Stimulated activated CD8-positive, alpha-beta memory T cell treated with anti-CD3 and anti-CD28 coated beads, Interleukin-4, amount 100 ng/mL, for 4 hours (primary cell): ENCODE measurements around the gene EFNA5.
"Not testable (repeated sequence)": the region's sequence is repeated elsewhere in the genome, so short reads cannot be mapped to it uniquely, and the experiment has no call there.

ENCODE experiments used
- DNase-seq, 2 donors: peaks; one replicate each; pipeline ENCODE4 v3.0.0-alpha.2; 2020; ENCODE audit warnings: low read depth in 2 of 2, low spot score in 1 of 2

EFNA5 gene

DNA sequence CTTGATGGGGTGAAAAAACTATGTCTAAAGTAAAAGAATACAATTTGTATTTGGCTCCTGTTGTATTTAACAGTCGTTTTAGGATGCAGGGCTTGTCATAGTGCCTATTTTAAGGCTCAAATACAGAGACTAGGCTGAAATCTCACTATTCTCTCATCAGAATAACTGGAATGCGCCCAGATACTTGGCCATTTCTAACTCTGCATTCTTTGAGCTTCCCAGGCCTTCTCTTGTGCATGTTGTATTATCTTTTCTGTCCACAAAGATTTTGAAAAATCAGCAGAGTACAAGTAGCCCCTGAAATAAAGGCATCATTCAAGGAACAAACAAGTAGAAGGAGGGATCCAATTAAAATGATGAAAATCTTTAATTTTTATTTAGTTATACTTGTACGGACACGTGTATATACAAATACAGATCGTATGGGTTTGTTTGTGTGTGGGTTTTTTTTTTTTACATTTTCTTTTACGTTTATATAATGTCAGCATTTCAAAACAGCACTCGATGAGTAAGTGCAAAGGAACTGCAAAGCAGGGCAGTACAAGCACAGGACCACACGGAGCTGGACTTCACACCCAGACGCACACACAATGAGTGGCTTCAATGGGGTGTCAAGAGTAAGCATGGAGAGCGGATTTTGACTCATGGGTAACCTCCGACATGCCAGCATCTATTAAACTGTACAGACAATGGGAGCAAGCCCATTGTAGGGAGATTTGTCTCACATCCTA, 294.0 kb downstream of the EFNA5 start:
- no peak for DNase-seq

DNA sequence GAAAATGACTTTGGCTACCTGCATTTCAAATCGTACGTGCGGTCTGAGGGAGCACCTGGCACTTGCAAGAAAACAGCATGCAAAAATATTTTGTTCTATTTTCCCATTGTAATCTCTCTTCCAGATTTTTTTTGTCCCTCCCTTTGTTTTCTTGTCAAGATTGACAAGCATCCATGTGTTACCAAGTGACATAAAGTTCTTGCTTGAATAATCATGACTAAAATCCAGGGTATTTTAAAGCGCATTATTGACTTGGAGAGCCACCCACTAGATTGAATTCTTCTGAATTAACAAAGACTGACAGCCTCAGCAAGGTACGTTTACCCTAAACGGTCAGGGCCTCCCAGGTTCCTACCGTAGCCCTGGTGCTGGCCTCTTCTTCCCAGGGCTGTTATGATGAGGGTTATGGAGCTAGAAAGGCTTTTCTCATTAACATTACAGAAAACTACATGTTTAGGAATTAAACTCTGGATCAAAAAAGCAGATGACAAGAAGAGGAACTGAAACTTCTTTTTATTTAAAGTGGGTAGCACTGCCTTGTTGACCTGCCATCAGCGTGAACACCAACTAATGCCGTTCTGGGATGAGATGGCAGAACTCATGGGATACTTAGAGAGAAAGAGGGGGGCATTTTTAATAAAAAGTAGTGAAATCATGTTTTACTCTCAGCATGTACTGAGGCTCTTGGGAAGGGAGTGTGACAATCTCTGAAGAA, 297.0 kb downstream of the EFNA5 start:
- no peak for DNase-seq

GRCh38 chr5:107372723-107373450, 297.9 kb downstream of the EFNA5 start:
- DNase-seq, result no peak

DNA sequence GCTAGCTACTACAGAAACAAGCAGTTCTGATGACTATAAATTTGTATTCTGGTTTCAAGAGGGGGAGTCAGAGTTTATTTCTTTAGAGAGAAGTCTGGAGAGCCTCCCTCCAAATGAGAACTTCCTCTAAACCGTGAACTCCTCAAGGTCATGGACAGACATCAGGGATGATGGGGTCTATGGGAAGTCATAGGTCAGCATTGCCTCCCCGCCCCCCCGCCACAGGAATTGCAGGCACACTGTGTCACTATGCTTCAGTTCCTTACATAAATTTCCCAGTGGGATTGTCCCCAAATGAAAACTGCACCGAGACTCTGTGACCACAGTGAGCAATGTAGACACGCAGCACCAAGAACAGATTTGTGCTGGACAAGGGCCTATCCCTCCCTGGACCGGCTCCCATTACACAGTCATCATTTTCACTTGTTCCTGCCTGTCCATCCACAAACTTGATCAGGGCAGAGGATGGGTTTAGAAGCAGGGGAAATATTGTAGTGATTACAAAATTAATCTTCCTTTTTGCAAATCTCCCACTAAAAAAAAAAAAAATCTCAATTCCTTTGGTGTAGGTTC, 300.3 kb downstream of the EFNA5 start:
- DNase-seq, result no peak

GRCh38 chr5:107369622-107370021, 301.1 kb downstream of the EFNA5 start:
- DNase-seq, result no peak

GRCh38 chr5:107368615-107369014, 302.1 kb downstream of the EFNA5 start:
- no peak for DNase-seq

DNA sequence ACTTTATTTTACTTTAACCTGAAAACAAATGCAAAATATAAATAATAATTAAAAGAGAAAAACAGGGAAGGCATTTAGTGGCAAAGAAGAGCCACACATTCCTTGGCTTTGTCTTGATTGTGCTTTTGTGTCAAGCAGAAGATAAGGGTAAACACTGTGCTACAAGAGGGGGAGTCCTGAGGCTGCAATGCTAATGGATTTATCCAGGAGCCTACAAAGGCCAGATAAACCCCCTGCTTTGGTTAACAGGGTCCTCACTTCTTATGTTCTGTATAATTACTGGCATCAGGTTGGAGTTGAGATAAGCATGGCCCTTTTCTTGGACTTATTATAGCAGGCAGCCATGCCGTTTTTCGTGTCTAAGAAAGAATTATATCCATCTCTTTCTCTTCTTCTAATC, 302.8 kb downstream of the EFNA5 start:
- no peak for DNase-seq

- DNase-seq, result no peak
Observed at GRCh38 chr5:107367480-107367879, 303.3 kb downstream of the EFNA5 start.

- no peak for DNase-seq
Observed at GRCh38 chr5:107365320-107366109, 305.2 kb downstream of the EFNA5 start.

DNA sequence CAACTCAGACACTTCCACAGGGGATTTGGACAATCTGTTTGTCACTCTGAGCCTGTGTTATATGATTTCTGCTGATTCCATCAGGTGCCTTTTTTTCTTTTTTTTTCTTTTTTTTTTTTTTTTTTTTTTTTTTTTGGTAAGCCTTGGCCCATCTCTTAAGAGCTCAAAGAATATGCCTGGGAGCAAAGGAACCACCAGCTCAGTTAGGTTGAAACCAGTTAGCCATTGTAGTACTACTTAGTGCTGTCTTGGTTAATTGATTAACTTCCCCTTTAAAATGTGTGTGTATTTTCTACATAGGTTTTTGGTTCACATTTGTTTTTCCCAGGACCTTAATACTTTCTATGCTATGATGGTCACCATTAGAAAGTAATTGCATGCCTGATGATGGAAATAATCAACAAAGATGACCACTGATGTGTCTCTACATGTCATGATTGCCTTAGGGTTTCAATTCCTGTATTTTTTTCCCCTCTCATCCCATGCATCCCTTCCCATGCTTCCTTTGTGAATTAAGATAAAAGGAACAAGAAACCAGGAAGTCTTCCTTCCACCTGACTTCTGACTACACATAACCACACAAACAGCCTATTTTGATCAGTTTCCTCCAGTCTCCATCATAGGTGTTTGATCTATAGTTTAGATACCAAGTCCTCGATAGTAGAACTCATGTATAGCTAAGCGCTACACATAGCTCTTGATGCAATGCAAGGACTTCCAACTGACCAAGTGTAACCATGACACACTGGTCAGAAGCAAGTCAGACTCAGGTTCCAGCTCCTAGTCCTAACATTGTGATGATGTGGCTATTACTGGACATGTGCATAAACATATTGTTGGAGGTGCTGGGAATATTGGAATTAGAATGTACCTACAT, 306.1 kb downstream of the EFNA5 start:
- DNase-seq, result no peak

DNA sequence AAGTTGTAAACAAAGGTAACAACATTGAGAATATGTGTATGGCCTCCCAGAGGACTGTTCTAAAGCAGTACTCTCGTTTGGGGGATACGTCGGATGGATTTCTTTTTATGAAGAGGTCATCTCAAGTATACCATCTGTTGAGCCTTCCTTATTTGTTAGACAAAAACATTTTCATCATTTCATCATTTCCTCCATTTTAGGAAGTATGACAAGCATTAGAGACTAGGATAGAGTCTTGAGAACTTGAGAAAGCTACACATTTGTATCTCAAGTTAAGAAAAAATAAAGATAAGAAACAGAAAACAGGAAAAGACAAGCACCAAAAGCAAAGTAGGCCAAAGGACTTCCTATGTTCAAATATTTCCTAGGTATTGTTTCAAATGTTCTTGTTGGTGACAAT, 307.0 kb downstream of the EFNA5 start:
- no peak for DNase-seq

- DNase-seq, result no peak
Observed at GRCh38 chr5:107361945-107362344, 308.8 kb downstream of the EFNA5 start.

- DNase-seq, result no peak
Observed at GRCh38 chr5:107359916-107360234, 310.9 kb downstream of the EFNA5 start.

DNA sequence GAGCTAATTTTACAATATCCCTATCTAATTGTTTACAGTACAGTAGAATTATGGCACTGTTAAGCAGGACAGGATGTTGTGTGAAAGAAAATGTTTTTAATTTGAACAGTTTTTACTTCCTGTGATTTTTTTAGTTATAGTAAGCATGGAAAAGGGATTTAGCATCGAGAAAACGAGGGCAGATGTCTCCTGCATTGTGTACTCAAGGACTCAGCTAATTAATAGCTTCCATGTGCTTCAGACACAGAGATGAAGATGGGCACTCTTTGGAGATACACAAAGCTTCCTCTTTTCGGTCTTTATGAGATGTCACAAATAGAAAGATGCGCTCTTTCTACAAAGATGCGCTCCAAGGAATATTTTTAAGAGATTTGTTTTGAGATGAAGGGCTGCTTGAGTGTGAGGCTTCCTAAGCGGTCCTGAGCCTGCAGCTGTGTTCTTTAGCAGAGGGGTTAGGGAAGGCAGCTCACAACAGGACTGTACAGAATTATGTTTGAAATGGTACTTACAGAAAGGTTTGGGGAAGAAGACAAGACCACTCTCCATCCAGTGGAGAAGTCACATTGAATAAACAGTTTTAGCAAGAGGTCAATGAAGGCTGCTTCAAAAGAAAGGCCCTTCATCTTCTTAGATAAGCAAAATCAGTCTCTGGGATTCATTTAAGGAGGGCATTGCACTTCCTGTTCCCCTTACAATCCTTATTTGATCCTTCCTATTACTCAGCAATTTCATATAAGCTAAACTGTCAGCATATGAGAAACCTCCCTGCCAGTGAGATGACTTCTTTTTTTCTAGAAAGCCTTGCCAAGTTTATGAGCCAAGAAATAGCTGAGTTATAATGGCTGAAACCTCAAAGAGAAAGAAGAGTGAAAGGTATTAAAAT, 311.5 kb downstream of the EFNA5 start:
- DNase-seq, result no peak

- no peak for DNase-seq
Observed at GRCh38 chr5:107356891-107357290, 313.8 kb downstream of the EFNA5 start.

DNA sequence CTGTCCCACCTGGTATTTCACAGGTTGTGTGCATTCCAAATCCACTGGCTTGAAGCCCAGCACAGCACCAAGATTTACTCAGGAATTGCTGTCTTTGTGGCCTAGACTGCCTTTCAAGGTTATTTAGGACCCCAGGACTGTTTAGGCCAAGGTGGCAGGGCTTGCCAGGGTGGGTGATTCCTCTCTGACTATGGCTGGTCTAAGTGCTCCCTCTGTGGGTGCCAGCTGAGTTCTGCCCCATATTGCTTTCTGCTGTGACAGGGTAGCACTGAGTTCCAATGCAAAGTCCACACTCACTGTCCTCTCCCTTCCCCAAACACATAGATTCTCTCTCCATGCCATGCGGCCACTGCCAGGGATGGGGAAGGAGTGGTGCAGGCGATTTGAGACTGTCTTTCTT, 318.2 kb downstream of the EFNA5 start:
- no peak for DNase-seq

- DNase-seq, result not testable (repeated sequence)
Observed at GRCh38 chr5:107346580-107346979, 324.2 kb downstream of the EFNA5 start.

- no peak for DNase-seq
Observed at GRCh38 chr5:107342371-107342770, 328.4 kb downstream of the EFNA5 start.

- no peak for DNase-seq
Observed at GRCh38 chr5:107341376-107342084, 329.2 kb downstream of the EFNA5 start.
